Neural progenitor cell (in vitro differentiated cells): ENCODE measurements around the gene VTI1A. TPM values are rescaled to one million over a fixed set of nuclear protein-coding genes. Genes with fewer than 3 reads are reported as not detected.

Experiments used
- DNase-seq: peaks from one replicate; pipeline ENCODE4 v3.0.0-alpha.2; 2016; ENCODE audit warnings: low spot score
- H2AFZ ChIP-seq: fragments of 200-600 bp; sonication (generic); replicated peaks from 2 replicates; pipeline ENCODE4 v1.6.1; 2016; ENCODE audit warnings: antibody characterized with exemption
- H3F3A ChIP-seq: fragments of 200-600 bp; sonication (generic); 2 replicates; pipeline ENCODE4 v1.6.1; 2016; ENCODE audit warnings: antibody characterized with exemption, low read depth
- H3K27ac ChIP-seq: fragments of 200-600 bp; sonication (generic); 2 replicates; pipeline ENCODE4 v1.5.1; 2016; ENCODE audit warnings: mild to moderate bottlenecking
- H3K27me3 ChIP-seq: fragments of 200-600 bp; sonication (generic); 2 replicates; pipeline ENCODE4 v1.6.1; 2016; ENCODE audit warnings: mild to moderate bottlenecking, moderate library complexity
- H3K36me3 ChIP-seq: fragments of 200-600 bp; sonication (generic); 2 replicates; pipeline ENCODE4 v1.5.1; 2016
- H3K4me1 ChIP-seq: fragments of 200-600 bp; sonication (generic); 2 replicates; pipeline ENCODE4 v1.6.1; 2016; ENCODE audit warnings: mixed run types
- H3K4me2 ChIP-seq: fragments of 200-600 bp; sonication (generic); 2 replicates; pipeline ENCODE4 v1.6.1; 2016
- H3K4me3 ChIP-seq: fragments of 200-600 bp; sonication (generic); 2 replicates; pipeline ENCODE4 v1.5.1; 2016
- H3K79me2 ChIP-seq: fragments of 200-600 bp; sonication (generic); 2 replicates; pipeline ENCODE4 v1.6.1; 2016; ENCODE audit warnings: low read depth
- H3K9ac ChIP-seq: fragments of 200-600 bp; sonication (generic); 2 replicates; pipeline ENCODE4 v1.6.1; 2016
- H3K9me3 ChIP-seq: fragments of 200-600 bp; sonication (generic); 2 replicates; pipeline ENCODE4 v1.5.1; 2016; ENCODE audit warnings: low read depth
- H4K20me1 ChIP-seq: fragments of 200-600 bp; sonication (generic); 2 replicates; pipeline ENCODE4 v1.6.1; 2016; ENCODE audit warnings: low read depth
- H3K27ac Mint-ChIP-seq: 3 replicates; pipeline ENCODE4 v1.8.0; 2021; ENCODE audit warnings: mixed read lengths
- H3K27me3 Mint-ChIP-seq: 2 replicates; pipeline ENCODE4 v1.8.0; 2022; ENCODE audit warnings: low read depth, mild to moderate bottlenecking, inconsistent platforms, moderate library complexity, mixed read lengths; ENCODE audit not compliant: insufficient read depth
- H3K36me3 Mint-ChIP-seq: 3 replicates; pipeline ENCODE4 v1.8.0; 2021; ENCODE audit warnings: mixed read lengths
- H3K4me1 Mint-ChIP-seq: 3 replicates; pipeline ENCODE4 v1.8.0; 2021; ENCODE audit warnings: mixed read lengths
- H3K4me3 Mint-ChIP-seq: 3 replicates; pipeline ENCODE4 v1.8.0; 2021; ENCODE audit warnings: mild to moderate bottlenecking, moderate library complexity, mixed read lengths
- H3K9me3 Mint-ChIP-seq: 3 replicates; pipeline ENCODE4 v1.8.0; 2020; ENCODE audit warnings: mixed read lengths
- EZH2 ChIP-seq: fragments of 200-600 bp; sonication (generic); IDR thresholded peaks from 2 replicates; pipeline ENCODE4 v1.6.1; 2017; ENCODE audit warnings: antibody characterized with exemption, mild to moderate bottlenecking, moderate library complexity
- EZH2phosphoT487 ChIP-seq: fragments of 200-600 bp; sonication (generic); IDR thresholded peaks from 2 replicates; pipeline ENCODE4 v1.6.1; 2017; ENCODE audit warnings: antibody characterized with exemption
- total RNA-seq: library from RNA; depleted of rRNA; stranded (reverse); fragments of >200 nt; gene quantifications from 2 replicates; pipeline ENCODE4 v1.2.3, GENCODE V29; 2015; ENCODE audit warnings: low replicate concordance
- TF ChIP-seq, protein P1 (sequence below): fragments of 200-600 bp; sonication (generic); IDR thresholded peaks from 2 replicates; pipeline ENCODE4 v1.5.1; 2017; ENCODE audit warnings: antibody characterized with exemption, mild to moderate bottlenecking

The VTI1A gene
- total RNA-seq, 1 donor from 2014 or later, result 28.8 TPM

DNA sequence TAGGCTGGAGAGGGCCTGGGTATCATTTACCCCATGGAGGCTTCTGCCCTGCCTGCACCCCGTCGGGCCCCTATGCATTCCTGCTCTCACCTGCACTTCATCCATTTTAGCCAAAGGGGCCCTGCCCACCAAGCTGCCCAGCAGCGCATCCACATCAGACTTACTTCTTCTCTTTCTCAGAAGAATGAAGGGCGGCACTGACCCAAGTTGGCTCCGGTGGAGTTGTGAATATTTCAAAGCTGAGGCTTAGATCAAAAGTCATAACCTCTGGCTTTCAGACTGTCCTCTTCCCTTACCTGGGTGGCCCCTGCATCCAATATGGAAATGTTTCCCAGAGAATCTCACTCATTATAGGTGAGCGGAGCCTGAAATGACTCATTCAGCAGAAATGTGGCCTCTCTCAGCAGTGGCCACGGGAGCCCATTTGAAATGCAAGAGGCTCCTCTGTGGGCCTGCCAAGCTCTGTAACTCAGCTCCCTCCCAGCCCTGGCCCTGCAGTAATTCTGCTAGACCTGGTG, 385.4 kb downstream of the VTI1A start:
- H3K79me2 ChIP-seq, result no peaks in the 10 kb centered on the region
- peak overlapping the region; percentile 22 for H3K27ac Mint-ChIP-seq
- H3K4me1 ChIP-seq, result peaks cover 34% of the 10 kb centered on the region
- peak; percentile 29 for DNase-seq
- peaks cover 2% of the 10 kb centered on the region for H3K9me3 Mint-ChIP-seq
- TF ChIP-seq EZH2, result no peak
- no peak for TF ChIP-seq EZH2phosphoT487
- TF ChIP-seq, protein P1, sequence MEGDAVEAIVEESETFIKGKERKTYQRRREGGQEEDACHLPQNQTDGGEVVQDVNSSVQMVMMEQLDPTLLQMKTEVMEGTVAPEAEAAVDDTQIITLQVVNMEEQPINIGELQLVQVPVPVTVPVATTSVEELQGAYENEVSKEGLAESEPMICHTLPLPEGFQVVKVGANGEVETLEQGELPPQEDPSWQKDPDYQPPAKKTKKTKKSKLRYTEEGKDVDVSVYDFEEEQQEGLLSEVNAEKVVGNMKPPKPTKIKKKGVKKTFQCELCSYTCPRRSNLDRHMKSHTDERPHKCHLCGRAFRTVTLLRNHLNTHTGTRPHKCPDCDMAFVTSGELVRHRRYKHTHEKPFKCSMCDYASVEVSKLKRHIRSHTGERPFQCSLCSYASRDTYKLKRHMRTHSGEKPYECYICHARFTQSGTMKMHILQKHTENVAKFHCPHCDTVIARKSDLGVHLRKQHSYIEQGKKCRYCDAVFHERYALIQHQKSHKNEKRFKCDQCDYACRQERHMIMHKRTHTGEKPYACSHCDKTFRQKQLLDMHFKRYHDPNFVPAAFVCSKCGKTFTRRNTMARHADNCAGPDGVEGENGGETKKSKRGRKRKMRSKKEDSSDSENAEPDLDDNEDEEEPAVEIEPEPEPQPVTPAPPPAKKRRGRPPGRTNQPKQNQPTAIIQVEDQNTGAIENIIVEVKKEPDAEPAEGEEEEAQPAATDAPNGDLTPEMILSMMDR, result no peak
- H3K27ac ChIP-seq, result no peak overlapping the region
- H2AFZ ChIP-seq, result no peak overlapping the region
- peaks cover 3% of the 10 kb centered on the region for H3K27me3 Mint-ChIP-seq
- no peaks in the 10 kb centered on the region for H3K9me3 ChIP-seq
- H4K20me1 ChIP-seq, result no peaks in the 10 kb centered on the region
- no peaks in the 10 kb centered on the region for H3K36me3 Mint-ChIP-seq
- peaks cover 6% of the 10 kb centered on the region for H3K27me3 ChIP-seq
- H3K4me3 ChIP-seq, result no peak overlapping the region
- H3F3A ChIP-seq, result peaks cover 13% of the 10 kb centered on the region
- H3K9ac ChIP-seq, result no peak overlapping the region
- H3K4me3 Mint-ChIP-seq, result no peak overlapping the region
- H3K36me3 ChIP-seq, result no peaks in the 10 kb centered on the region
- H3K4me2 ChIP-seq, result no peak overlapping the region
- peaks cover 50% of the 10 kb centered on the region for H3K4me1 Mint-ChIP-seq

DNA sequence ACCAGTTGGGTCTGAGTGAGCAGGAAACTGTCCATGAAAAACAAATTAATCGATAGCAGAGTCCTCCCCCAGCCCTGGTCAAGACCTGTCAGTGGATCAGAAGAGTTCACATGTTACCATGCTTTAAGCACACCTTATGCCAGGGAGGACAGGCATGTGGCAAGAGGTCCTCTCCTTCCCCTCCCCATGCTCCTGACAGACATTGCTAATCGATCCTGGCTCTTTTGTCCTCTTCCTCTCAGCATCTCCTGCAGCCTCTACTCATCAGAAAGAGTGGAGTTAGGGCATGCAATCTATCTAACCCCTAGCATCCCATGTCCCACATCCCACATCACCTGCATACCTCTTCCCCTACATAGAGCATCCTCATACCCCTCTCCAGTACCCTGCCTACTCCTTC, 385.9 kb downstream of the VTI1A start:
- Histone ChIP-seq H3K27me3 (peaks cover 6% of the 10 kb centered on the region), H3K36me3 (no peaks in the 10 kb centered on the region), H3K4me2 (no peak overlapping the region), H3K4me3 (no peak overlapping the region), H3K4me1 (peaks cover 34% of the 10 kb centered on the region), H3K79me2 (no peaks in the 10 kb centered on the region), H4K20me1 (no peaks in the 10 kb centered on the region), H3F3A (peaks cover 13% of the 10 kb centered on the region), H3K9ac (no peak overlapping the region), H3K9me3 (no peaks in the 10 kb centered on the region), H2AFZ (no peak overlapping the region), H3K27ac (no peak overlapping the region)
- peaks cover 3% of the 10 kb centered on the region for H3K27me3 Mint-ChIP-seq
- DNase-seq, result no peak
- TF ChIP-seq EZH2 (no peak), EZH2phosphoT487 (no peak)
- TF ChIP-seq, protein P1, result no peak
- H3K4me3 Mint-ChIP-seq, result no peak overlapping the region
- H3K4me1 Mint-ChIP-seq, result peaks cover 50% of the 10 kb centered on the region
- H3K27ac Mint-ChIP-seq, result peak overlapping the region; percentile 17
- no peaks in the 10 kb centered on the region for H3K36me3 Mint-ChIP-seq
- H3K9me3 Mint-ChIP-seq, result peaks cover 2% of the 10 kb centered on the region

DNA sequence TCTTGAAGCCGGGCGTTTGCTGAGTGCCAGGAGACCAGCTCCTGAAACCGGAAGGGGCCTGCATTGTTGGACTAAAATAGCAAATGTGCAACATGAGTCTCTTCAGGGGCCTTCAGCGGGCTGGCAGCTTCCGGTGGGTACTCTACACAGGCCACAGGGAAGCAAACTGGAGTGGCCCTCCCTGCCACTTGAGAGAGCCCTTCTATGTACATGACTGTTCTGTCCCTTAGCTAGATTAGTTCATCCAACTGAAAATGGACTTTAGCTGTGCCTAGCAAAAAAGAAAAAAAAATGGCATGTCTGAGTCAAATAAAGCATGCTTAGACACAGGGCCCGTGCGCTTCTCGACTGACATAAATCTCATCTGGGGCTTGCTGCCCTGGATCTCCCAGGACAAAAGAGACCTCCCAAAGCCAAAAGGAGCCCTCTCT, 387.8 kb downstream of the VTI1A start:
- Histone ChIP-seq H3K27ac (no peak overlapping the region), H3K4me2 (peak overlapping the region; percentile 60), H3K27me3 (peaks cover 6% of the 10 kb centered on the region), H3F3A (peaks cover 19% of the 10 kb centered on the region), H3K79me2 (no peaks in the 10 kb centered on the region), H3K36me3 (no peaks in the 10 kb centered on the region), H2AFZ (no peak overlapping the region), H4K20me1 (no peaks in the 10 kb centered on the region), H3K4me3 (no peak overlapping the region), H3K9me3 (no peaks in the 10 kb centered on the region), H3K9ac (no peak overlapping the region), H3K4me1 (peaks cover 44% of the 10 kb centered on the region)
- DNase-seq, result no peak
- H3K27me3 Mint-ChIP-seq, result peaks cover 9% of the 10 kb centered on the region
- peaks cover 2% of the 10 kb centered on the region for H3K9me3 Mint-ChIP-seq
- no peaks in the 10 kb centered on the region for H3K36me3 Mint-ChIP-seq
- H3K27ac Mint-ChIP-seq, result no peak overlapping the region
- TF ChIP-seq EZH2 (no peak), EZH2phosphoT487 (no peak)
- TF ChIP-seq, protein P1, result no peak
- peaks cover 62% of the 10 kb centered on the region for H3K4me1 Mint-ChIP-seq
- no peak overlapping the region for H3K4me3 Mint-ChIP-seq
